Testis (tissue), 2 donors: Measurements from ENCODE around the gene PDCD2.
"Not testable (repeated sequence)": the region's sequence is repeated elsewhere in the genome, so short reads cannot be mapped to it uniquely, and the experiment has no call there.

Experiments used
- POLR2A ChIP-seq: fragments of 450-650 bp; IDR thresholded peaks from one replicate; pipeline ENCODE4 v1.6.1; 2017; ENCODE audit warnings: antibody characterized with exemption, mild to moderate bottlenecking, moderate library complexity
- TF ChIP-seq, protein P1 (sequence below), 3 experiments: fragments of 450-650 bp in 2 of 3; fragments of 200-600 bp in 1 of 3; sonication (generic) in 1 of 3; IDR thresholded peaks; one replicate each; pipeline ENCODE4 v1.5.1; 2016 to 2019; ENCODE audit warnings: antibody characterized with exemption in 3 of 3, mild to moderate bottlenecking in 2 of 3, moderate library complexity in 1 of 3

DNA sequence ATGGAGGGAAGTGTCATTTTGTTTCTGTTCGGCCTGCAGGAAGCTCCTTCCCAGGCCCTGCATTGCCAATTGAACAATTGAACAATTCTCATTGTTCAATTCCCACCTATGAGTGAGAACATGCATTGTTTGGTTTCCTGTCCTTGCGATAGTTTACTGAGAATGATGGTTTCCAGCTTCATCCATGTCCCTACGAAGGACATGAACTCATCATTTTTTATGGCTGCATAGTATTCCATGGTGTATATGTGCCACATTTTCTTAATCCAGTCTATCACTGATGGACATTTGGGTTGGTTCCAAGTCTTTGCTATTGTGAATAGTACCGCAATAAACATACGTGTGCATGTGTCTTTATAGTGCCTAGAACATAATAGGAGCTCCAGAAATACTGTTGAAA lies 56.4 kb downstream of the PDCD2 start:
- TF ChIP-seq, protein P1, sequence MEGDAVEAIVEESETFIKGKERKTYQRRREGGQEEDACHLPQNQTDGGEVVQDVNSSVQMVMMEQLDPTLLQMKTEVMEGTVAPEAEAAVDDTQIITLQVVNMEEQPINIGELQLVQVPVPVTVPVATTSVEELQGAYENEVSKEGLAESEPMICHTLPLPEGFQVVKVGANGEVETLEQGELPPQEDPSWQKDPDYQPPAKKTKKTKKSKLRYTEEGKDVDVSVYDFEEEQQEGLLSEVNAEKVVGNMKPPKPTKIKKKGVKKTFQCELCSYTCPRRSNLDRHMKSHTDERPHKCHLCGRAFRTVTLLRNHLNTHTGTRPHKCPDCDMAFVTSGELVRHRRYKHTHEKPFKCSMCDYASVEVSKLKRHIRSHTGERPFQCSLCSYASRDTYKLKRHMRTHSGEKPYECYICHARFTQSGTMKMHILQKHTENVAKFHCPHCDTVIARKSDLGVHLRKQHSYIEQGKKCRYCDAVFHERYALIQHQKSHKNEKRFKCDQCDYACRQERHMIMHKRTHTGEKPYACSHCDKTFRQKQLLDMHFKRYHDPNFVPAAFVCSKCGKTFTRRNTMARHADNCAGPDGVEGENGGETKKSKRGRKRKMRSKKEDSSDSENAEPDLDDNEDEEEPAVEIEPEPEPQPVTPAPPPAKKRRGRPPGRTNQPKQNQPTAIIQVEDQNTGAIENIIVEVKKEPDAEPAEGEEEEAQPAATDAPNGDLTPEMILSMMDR (IDR thresholded peaks at IDR 0.05), result not testable (repeated sequence)
- TF ChIP-seq POLR2A, result not testable (repeated sequence)
